ENCODE results near the gene PPP1R7.

Gene PPP1R7

DNA sequence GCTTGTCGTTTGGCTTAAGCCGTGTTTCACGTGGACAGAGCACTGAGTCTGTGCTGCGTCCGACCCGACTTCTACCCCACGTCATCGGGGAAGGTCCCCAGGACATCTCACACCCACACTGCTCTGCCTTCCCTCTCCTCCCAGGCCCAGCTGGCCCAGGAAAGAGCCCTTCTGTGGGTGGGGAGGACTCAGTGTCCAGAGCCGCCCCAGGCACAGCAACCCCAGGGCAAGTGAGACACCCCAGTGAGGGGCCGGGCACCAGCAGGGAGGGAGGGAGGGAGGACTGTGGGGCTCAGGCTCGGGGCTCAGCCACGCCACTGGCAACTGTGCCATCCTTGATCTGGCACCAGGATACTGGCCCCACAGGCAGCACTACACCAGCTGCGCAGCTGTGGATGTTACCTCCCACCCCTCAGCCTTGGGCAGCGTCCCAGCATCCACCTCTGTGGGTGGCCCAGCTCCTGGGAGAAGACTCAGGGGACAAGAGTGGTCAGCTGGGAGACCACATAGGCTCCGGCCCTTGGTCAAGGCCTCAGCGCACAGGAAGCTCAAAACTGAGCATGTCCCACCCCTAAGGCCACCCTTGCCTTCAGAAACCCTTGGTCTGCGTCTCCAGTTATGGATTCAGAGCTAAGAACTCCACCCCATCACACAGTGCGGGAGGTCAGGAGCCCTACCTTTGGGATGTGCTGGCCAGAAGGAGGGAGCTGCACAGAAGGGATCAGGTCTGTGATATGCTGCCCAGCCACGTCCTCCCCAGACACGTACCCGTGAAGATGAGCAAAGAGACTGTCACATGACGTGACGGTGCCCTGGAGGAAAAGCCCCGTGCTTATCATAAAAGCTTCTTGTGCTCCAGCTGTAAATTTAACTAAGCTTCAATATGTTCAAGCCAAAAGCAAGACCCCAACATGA is 12.7 kb upstream of the PPP1R7 start:
- Histone ChIP-seq H3K4me1 (no peaks in the 10 kb centered on the region), H3K4me3 (no peak overlapping the region), H3K27me3 (no peaks in the 10 kb centered on the region), H3K27ac (no peak overlapping the region), H3K36me3 (peaks cover 0 to 33% (median 0%) of the 10 kb centered on the region in 3 donors), H3K9me3 (no peaks in the 10 kb centered on the region)
- intact Hi-C loops (cut with DNase I; ENCODE audit: low total_unique reads) = no loop called here
- DNase-seq = peak in 1 of 2 donors; percentile 9
- TF ChIP-seq, protein P1, sequence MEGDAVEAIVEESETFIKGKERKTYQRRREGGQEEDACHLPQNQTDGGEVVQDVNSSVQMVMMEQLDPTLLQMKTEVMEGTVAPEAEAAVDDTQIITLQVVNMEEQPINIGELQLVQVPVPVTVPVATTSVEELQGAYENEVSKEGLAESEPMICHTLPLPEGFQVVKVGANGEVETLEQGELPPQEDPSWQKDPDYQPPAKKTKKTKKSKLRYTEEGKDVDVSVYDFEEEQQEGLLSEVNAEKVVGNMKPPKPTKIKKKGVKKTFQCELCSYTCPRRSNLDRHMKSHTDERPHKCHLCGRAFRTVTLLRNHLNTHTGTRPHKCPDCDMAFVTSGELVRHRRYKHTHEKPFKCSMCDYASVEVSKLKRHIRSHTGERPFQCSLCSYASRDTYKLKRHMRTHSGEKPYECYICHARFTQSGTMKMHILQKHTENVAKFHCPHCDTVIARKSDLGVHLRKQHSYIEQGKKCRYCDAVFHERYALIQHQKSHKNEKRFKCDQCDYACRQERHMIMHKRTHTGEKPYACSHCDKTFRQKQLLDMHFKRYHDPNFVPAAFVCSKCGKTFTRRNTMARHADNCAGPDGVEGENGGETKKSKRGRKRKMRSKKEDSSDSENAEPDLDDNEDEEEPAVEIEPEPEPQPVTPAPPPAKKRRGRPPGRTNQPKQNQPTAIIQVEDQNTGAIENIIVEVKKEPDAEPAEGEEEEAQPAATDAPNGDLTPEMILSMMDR (IDR thresholded peaks at IDR 0.05) = no peak

- H3K9me3 ChIP-seq = no peaks in the 10 kb centered on the region
Measured at GRCh38 chr2:241138471-241138870, 11.8 kb upstream of the PPP1R7 start.

GRCh38 chr2:241139531-241140444 is 10.5 kb upstream of the PPP1R7 start:
- Histone ChIP-seq H3K27me3 (no peaks in the 10 kb centered on the region), H3K36me3 (peaks cover 0 to 33% (median 0%) of the 10 kb centered on the region in 3 donors), H3K4me3 (no peak overlapping the region), H3K4me1 (no peaks in the 10 kb centered on the region), H3K27ac (no peak overlapping the region), H3K9me3 (no peaks in the 10 kb centered on the region)
- DNase-seq = no peak
- TF ChIP-seq, protein P1 (IDR thresholded peaks at IDR 0.05) = no peak
- intact Hi-C loops (cut with DNase I; ENCODE audit: low total_unique reads) = no loop called here

More at GRCh38 chr2:241138471-241138870, 11.8 kb upstream of the PPP1R7 start:
- no peak for DNase-seq
- Histone ChIP-seq H3K4me1 (no peaks in the 10 kb centered on the region), H3K27me3 (no peaks in the 10 kb centered on the region), H3K27ac (no peak overlapping the region), H3K36me3 (peaks cover 0 to 33% (median 0%) of the 10 kb centered on the region in 3 donors), H3K4me3 (no peak overlapping the region)
- intact Hi-C loops (cut with DNase I; ENCODE audit: low total_unique reads) = no loop called here
- TF ChIP-seq, protein P1 (IDR thresholded peaks at IDR 0.05) = no peak

- H3K36me3 ChIP-seq = peaks cover 0 to 33% (median 0%) of the 10 kb centered on the region in 3 donors
- intact Hi-C loops (cut with DNase I; ENCODE audit: low total_unique reads) = no loop called here
Measured at GRCh38 chr2:241140445-241140840, 9.8 kb upstream of the PPP1R7 start.

GRCh38 chr2:241141214-241141770 is 9.0 kb upstream of the PPP1R7 start:
- Histone ChIP-seq H3K9me3 (no peaks in the 10 kb centered on the region), H3K36me3 (peaks cover 0 to 24% (median 0%) of the 10 kb centered on the region in 3 donors), H3K27ac (no peak overlapping the region), H3K27me3 (no peaks in the 10 kb centered on the region), H3K4me3 (no peak overlapping the region), H3K4me1 (no peaks in the 10 kb centered on the region)
- intact Hi-C loops (cut with DNase I; ENCODE audit: low total_unique reads) = no loop called here
- DNase-seq = peak in 1 of 2 donors; percentile 38
- TF ChIP-seq, protein P1 (IDR thresholded peaks at IDR 0.05) = no peak

More at GRCh38 chr2:241140445-241140840, 9.8 kb upstream of the PPP1R7 start:
- no peaks in the 10 kb centered on the region for H3K27me3 ChIP-seq
- no peak overlapping the region for H3K4me3 ChIP-seq
- H3K27ac ChIP-seq = no peak overlapping the region
- no peaks in the 10 kb centered on the region for H3K4me1 ChIP-seq
- DNase-seq = no peak
- no peaks in the 10 kb centered on the region for H3K9me3 ChIP-seq
- TF ChIP-seq, protein P1 (IDR thresholded peaks at IDR 0.05) = no peak
